Testis (tissue), 3 donors: Measurements from ENCODE around the gene RGR. TPM values are rescaled to one million over a fixed set of nuclear protein-coding genes. Genes with fewer than 3 reads are reported as not detected.
"Not testable (repeated sequence)": the region's sequence is repeated elsewhere in the genome, so short reads cannot be mapped to it uniquely, and the experiment has no call there.

Experiments
- DNase-seq: peaks from one replicate; pipeline ENCODE4 v3.0.0-alpha.2; 2019
- H3K27ac ChIP-seq, 2 donors: fragments of 200-600 bp; sonication (generic); one replicate each; pipeline ENCODE4 v1.5.1; 2019
- H3K27me3 ChIP-seq: fragments of 200-600 bp; sonication (generic); one replicate; pipeline ENCODE4 v1.5.1; 2019
- H3K36me3 ChIP-seq: fragments of 200-600 bp; sonication (generic); one replicate; pipeline ENCODE4 v1.5.1; 2017; ENCODE audit warnings: low read depth; ENCODE audit errors: missing control alignments
- H3K4me1 ChIP-seq: fragments of 200-600 bp; sonication (generic); one replicate; pipeline ENCODE4 v1.5.1; 2019
- H3K4me3 ChIP-seq, 2 donors: fragments of 200-600 bp; sonication (generic); one replicate each; pipeline ENCODE4 v1.5.1; 2017 to 2019
- H3K9me3 ChIP-seq: fragments of 200-600 bp; sonication (generic); one replicate; pipeline ENCODE4 v1.5.1; 2017
- POLR2A ChIP-seq: fragments of 450-650 bp; IDR thresholded peaks from one replicate; pipeline ENCODE4 v1.6.1; 2017; ENCODE audit warnings: antibody characterized with exemption, mild to moderate bottlenecking, moderate library complexity
- WGBS, 2 donors: methylation state at CpG; one replicate each; pipeline ENCODE4 v1.1.5; 2018; 5-methylcytosine and 5-hydroxymethylcytosine counted together
- intact Hi-C: fragments of 100-400 bp; cut with DNase I; formaldehyde crosslinking; loops from one replicate; pipeline ENCODE4 v1.15.1; 2023; ENCODE audit warnings: low total_unique reads
- polyA plus RNA-seq: library from polyadenylated mRNA; stranded (reverse); fragments of 350-450 nt; fragmentation: Illumina TruSeq; extraction: RNeasy Lipid Tissue Mini Kit (QIAGEN cat#74804); gene quantifications from one replicate; pipeline ENCODE4 v1.2.3, GENCODE V29; 2014; ENCODE audit warnings: low read depth, low replicate concordance; ENCODE audit not compliant: insufficient read depth
- total RNA-seq, 2 donors: library from RNA; depleted of rRNA; stranded (reverse); fragments of >200 nt; gene quantifications; one replicate each; pipeline ENCODE4 v1.2.3, GENCODE V29; 2016
- TF ChIP-seq, protein P1 (sequence below), 3 experiments: fragments of 450-650 bp in 2 of 3; fragments of 200-600 bp in 1 of 3; sonication (generic) in 1 of 3; IDR thresholded peaks; one replicate each; pipeline ENCODE4 v1.5.1; 2016 to 2019; ENCODE audit warnings: antibody characterized with exemption in 3 of 3, mild to moderate bottlenecking in 2 of 3, moderate library complexity in 1 of 3

Gene RGR
- total and polyA plus RNA-seq, 3 donors from 2014 or later = 2.2 to 5.9 (median 3.7) TPM

DNA sequence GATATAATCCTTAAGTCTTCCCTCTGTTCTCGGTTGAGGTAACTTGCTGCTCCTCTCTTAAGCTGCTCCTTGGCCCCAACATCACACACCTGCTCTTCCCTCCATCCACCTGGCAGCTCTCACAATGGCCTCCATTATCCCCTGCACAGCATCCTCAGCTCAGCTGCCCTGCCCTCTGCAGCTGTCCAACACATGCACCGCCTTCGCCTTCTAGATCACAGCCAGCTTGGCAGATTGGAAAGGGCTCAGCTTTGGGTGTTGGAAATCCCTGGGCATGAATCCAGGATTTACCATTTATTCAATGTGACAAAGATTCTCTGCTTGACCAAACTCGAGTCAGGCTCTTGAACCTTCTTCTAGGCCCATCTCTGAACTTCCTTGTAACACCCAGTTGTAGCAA is 20.6 kb downstream of the RGR start:
- no peak for TF ChIP-seq POLR2A
- TF ChIP-seq, protein P1, sequence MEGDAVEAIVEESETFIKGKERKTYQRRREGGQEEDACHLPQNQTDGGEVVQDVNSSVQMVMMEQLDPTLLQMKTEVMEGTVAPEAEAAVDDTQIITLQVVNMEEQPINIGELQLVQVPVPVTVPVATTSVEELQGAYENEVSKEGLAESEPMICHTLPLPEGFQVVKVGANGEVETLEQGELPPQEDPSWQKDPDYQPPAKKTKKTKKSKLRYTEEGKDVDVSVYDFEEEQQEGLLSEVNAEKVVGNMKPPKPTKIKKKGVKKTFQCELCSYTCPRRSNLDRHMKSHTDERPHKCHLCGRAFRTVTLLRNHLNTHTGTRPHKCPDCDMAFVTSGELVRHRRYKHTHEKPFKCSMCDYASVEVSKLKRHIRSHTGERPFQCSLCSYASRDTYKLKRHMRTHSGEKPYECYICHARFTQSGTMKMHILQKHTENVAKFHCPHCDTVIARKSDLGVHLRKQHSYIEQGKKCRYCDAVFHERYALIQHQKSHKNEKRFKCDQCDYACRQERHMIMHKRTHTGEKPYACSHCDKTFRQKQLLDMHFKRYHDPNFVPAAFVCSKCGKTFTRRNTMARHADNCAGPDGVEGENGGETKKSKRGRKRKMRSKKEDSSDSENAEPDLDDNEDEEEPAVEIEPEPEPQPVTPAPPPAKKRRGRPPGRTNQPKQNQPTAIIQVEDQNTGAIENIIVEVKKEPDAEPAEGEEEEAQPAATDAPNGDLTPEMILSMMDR (IDR thresholded peaks at IDR 0.05) = no peak
- Histone ChIP-seq H3K27ac (no peak overlapping the region), H3K27me3 (no peaks in the 10 kb centered on the region), H3K4me3 (no peak overlapping the region), H3K36me3 (no peaks in the 10 kb centered on the region), H3K9me3 (no peaks in the 10 kb centered on the region), H3K4me1 (no peaks in the 10 kb centered on the region)
- intact Hi-C loops = loop anchor here (5.0 kb wide), 2 partner anchors 33 to 272 kb away; no protein-coding TSS in a partner anchor
- 85 to 90% methylated on average over 4 of the region's 4 CpGs for WGBS, 2 donors
- no peak for DNase-seq

DNA sequence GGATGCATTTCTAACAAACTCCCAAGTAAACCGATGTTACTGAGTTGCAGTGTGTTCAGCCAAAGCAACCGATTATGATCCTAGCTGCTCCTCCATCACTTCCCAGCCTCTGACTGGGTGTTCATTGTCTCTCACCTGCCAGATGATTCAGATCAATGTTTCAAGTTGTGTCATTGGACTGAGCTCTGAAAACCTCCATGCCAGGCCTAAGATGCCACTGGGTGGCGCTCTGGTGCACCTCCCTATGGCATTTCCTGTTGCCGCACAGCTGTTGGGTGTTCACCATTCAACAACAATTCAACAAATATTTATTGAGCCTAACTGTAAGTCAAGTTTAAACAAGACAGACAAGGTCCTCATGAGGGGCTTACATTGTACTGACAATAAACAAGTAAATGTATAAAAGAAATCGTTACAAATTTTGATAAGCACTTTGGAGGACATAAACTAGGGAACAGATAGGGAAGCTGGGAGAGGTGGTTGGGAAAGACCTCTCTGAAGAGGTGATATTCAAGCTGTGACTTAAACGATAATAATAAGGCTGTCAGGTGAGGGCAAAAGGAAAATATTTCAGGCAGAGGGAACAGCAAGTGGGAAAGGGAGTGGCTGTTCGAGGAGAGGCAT is 22.8 kb downstream of the RGR start:
- TF ChIP-seq, protein P1 (IDR thresholded peaks at IDR 0.05) = peak in 2 of 3 experiments; percentile 19 to 32
- TF ChIP-seq POLR2A = no peak
- 52 to 57% methylated on average over 7 of the region's 7 CpGs for WGBS, 2 donors
- intact Hi-C loops = loop anchor here (5.0 kb wide), 2 partner anchors 35 to 270 kb away; no protein-coding TSS in a partner anchor

DNA sequence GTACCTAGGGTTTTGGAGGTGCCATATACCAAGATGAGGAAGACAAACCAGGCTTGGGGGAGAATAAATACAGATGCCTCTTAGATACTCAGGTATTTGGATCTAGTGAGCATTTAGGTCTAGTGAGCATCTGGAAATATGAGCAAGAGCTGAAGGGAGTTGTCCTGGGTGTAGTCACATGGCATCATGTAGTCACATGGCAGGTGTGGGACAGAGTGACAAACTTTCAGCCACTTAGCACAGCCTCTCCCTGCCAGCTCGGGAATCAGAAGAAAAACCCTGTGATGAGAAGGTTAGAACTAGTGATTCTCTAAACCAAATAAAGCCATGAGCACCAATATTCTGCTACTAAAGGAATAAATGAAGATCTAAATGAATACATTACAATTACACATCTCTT is 24.3 kb downstream of the RGR start:
- H3K4me1 ChIP-seq = no peaks in the 10 kb centered on the region
- no peak overlapping the region for H3K27ac ChIP-seq
- WGBS, 2 donors = 85 to 88% methylated on average over 1 of the region's 1 CpG
- no peaks in the 10 kb centered on the region for H3K36me3 ChIP-seq
- no peaks in the 10 kb centered on the region for H3K9me3 ChIP-seq
- TF ChIP-seq POLR2A = no peak
- TF ChIP-seq, protein P1 (IDR thresholded peaks at IDR 0.05) = no peak
- H3K27me3 ChIP-seq = no peaks in the 10 kb centered on the region
- intact Hi-C loops = loop anchor here (5.0 kb wide), 2 partner anchors 37 to 268 kb away; no protein-coding TSS in a partner anchor
- H3K4me3 ChIP-seq = no peak overlapping the region
- no peak for DNase-seq

More for the DNA sequence above, 22.8 kb downstream of the RGR start:
- H3K27me3 ChIP-seq = no peaks in the 10 kb centered on the region
- H3K27ac ChIP-seq = no peak overlapping the region
- no peak overlapping the region for H3K4me3 ChIP-seq
- no peaks in the 10 kb centered on the region for H3K9me3 ChIP-seq
- H3K4me1 ChIP-seq = no peaks in the 10 kb centered on the region
- H3K36me3 ChIP-seq = no peaks in the 10 kb centered on the region
- peak; percentile 60 for DNase-seq

DNA sequence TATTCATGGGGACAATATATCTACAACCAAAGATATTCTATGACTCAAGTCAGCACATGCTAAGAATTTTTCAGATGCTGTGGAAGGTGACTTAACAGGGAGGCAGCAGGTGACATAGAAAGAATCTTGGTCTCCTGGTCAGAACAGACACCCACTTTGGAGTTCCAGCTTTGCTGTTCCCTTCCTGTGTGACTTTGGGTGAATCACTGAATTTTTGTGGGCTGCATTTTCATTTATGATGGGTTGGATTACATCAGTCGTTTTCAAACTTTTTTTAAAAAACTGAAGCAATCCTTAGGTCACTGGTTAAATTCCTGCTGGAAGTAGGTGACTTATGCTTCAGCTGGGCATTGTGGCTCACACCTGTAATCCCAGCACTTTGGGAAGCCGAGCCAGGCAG is 24.9 kb downstream of the RGR start:
- no peaks in the 10 kb centered on the region for H3K4me1 ChIP-seq
- intact Hi-C loops = loop anchor here (5.0 kb wide), 2 partner anchors 37 to 268 kb away; no protein-coding TSS in a partner anchor
- no peaks in the 10 kb centered on the region for H3K9me3 ChIP-seq
- no peak overlapping the region for H3K4me3 ChIP-seq
- no peak for TF ChIP-seq POLR2A
- TF ChIP-seq, protein P1 (IDR thresholded peaks at IDR 0.05) = no peak
- H3K27me3 ChIP-seq = no peaks in the 10 kb centered on the region
- WGBS, 2 donors = 65 to 78% methylated on average over 2 of the region's 2 CpGs
- H3K27ac ChIP-seq = no peak overlapping the region
- no peak for DNase-seq
- no peaks in the 10 kb centered on the region for H3K36me3 ChIP-seq

DNA sequence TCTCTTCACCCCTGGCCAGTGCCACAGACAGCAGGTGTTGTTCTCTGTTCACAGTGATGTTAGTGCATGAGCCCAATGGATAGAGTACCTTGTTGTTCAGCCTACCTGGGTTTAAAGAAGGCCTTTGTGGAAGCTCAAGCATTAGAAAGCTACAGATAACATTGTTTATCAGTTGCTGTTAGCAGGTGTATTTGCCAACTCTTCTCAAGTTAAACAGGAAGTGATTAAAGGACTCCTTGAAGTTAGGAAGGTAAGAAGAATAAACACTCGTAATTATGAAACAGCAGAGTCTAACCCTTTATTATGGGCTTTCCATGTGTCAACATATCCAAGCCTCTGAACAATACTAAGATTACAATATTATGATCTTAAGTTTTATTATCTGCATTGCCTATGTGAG is 25.9 kb downstream of the RGR start:
- no peaks in the 10 kb centered on the region for H3K27me3 ChIP-seq

DNA sequence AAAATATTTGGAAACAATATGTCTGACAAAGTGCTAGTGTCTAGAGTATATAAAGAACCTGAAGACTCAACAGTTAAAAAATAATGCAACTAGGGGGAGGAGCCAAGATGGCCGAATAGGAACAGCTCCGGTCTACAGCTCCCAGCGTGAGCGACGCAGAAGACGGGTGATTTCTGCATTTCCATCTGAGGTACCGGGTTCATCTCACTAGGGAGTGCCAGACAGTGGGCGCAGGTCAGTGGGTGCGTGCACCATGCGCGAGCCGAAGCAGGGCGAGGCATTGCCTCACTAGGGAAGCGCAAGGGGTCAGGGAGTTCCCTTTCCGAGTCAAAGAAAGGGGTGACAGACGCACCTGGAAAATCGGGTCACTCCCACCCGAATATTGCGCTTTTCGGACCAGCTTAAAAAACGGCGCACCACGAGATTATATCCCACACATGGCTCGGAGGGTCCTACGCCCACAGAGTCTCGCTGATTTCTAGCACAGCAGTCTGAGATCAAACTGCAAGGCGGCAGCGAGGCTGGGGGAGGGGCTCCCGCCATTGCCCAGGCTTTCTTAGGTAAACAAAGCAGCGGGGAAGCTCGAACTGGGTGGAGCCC is 35.1 kb downstream of the RGR start:
- WGBS, 2 donors = 79 to 88% methylated on average over 19 to 31 of the region's 31 CpGs
- H3K27me3 ChIP-seq, H3K9me3 ChIP-seq, DNase-seq, intact Hi-C loops, H3K27ac ChIP-seq, H3K36me3 ChIP-seq, H3K4me3 ChIP-seq, H3K4me1 ChIP-seq: not testable (repeated sequence)

More for the DNA sequence above, 25.9 kb downstream of the RGR start:
- Histone ChIP-seq H3K4me3 (no peak overlapping the region), H3K36me3 (no peaks in the 10 kb centered on the region), H3K27ac (no peak overlapping the region), H3K4me1 (no peaks in the 10 kb centered on the region), H3K9me3 (no peaks in the 10 kb centered on the region)
- no peak for DNase-seq
- intact Hi-C loops = no loop called here
- WGBS, 2 donors = 65 to 67% methylated on average over 1 of the region's 1 CpG
- TF ChIP-seq, protein P1 (IDR thresholded peaks at IDR 0.05) = no peak
- no peak for TF ChIP-seq POLR2A
